SHP77 (cell line): ENCODE measurements around the gene DNM2.
"Not testable (repeated sequence)": the region's sequence is repeated elsewhere in the genome, so short reads cannot be mapped to it uniquely, and the experiment has no call there.

Experiments
- DNase-seq, 2 experiments: peaks; one replicate each; lab custom pipeline; 2025; lab: John Stamatoyannopoulos, UW

Gene DNM2

GRCh38 chr19:10870501-10870954 lies 152.6 kb downstream of the DNM2 start:
- DNase-seq, result no peak

GRCh38 chr19:10870955-10871603 lies 153.2 kb downstream of the DNM2 start, which contains the start of gene CARM1:
TSS of gene CARM1 (plus strand) at chr19:10871553. CDS start at chr19:10871703, 150 bp downstream.
- DNase-seq, result peak; percentile 95

- no peak for DNase-seq
Observed at GRCh38 chr19:10871711-10872545, 154.0 kb downstream of the DNM2 start.

GRCh38 chr19:10872546-10873107 lies 154.7 kb downstream of the DNM2 start:
- DNase-seq, result no peak

GRCh38 chr19:10874024-10874423 lies 156.1 kb downstream of the DNM2 start:
- no peak for DNase-seq

GRCh38 chr19:10876459-10877240 lies 158.8 kb downstream of the DNM2 start:
- no peak for DNase-seq

- DNase-seq, result not testable (repeated sequence)
Observed at GRCh38 chr19:10877608-10878007, 159.7 kb downstream of the DNM2 start.

GRCh38 chr19:10878253-10878652 lies 160.4 kb downstream of the DNM2 start:
- no peak for DNase-seq
